HG02973 (cell line): Measurements from ENCODE around the gene HCN3.
"Not testable (repeated sequence)": the region's sequence is repeated elsewhere in the genome, so short reads cannot be mapped to it uniquely, and the experiment has no call there.

ENCODE experiments used
- ATAC-seq: cut with Tn5 transposase; IDR thresholded peaks from one replicate; pipeline ENCODE4 v1.9.1; 2021; ENCODE audit warnings: moderate library complexity; ENCODE audit not compliant: unreplicated experiment

HCN3 gene

GRCh38 chr1:155328856-155329255, 51.6 kb downstream of the HCN3 start:
- not testable (repeated sequence) for ATAC-seq

GRCh38 chr1:155329980-155330598, 52.8 kb downstream of the HCN3 start:
- no peak for ATAC-seq

GRCh38 chr1:155334962-155335361, 57.7 kb downstream of the HCN3 start:
- ATAC-seq: no peak
